Activated CD4-positive, alpha-beta T cell treated with anti-CD3 and anti-CD28 coated beads for 48 hours (primary cell): ENCODE measurements around the gene FAM180A.
"Not testable (repeated sequence)": the region's sequence is repeated elsewhere in the genome, so short reads cannot be mapped to it uniquely, and the experiment has no call there.

Source experiments
- DNase-seq: peaks from one replicate; pipeline ENCODE4 v3.0.0-alpha.2; 2020

Gene FAM180A

DNA sequence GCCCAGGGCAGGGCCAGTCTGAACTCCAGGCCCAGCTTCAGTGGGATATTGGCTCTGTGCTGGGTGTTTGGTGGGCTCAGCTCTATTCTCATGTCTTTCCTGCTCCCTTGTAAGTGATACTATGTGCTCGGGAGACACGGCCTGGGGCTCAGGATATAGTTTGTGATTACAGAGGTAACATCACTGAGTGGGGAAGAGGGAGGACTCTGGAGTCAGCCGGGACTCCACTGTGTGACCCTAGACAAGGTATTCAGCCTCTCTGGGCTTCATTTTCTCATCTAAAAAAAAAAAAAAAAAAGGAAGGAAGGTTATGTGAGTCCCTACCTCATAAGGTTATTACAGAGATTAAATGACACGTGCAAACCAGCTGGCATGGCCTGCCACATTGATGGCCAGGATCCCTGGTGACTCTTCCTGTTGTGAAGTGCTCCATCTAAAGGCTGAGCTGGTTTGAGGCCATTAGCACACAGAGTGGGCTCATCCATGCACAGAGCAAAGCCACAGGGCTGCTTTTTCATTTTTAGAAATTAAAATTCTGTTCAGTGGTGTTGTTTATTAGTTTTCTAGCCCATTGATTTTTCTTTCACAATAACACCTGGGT is 36.3 kb downstream of the FAM180A start:
- no peak for DNase-seq

DNA sequence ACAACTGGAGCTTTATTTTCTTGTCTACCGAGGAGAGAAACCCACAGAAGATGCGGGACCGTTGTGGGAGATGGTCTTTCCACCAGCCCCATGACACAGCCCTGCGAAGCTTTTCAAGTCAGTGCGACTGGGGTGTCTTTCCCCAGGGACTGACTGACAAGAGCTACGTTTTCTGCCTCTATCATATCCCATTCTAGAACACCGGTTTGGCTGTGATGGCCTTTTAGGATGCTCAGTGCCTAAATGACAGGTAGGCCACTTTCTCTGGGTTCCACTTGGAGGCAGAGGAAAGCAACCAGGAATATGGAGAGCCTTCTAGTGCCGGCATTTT is 37.5 kb downstream of the FAM180A start:
- DNase-seq, result no peak

DNA sequence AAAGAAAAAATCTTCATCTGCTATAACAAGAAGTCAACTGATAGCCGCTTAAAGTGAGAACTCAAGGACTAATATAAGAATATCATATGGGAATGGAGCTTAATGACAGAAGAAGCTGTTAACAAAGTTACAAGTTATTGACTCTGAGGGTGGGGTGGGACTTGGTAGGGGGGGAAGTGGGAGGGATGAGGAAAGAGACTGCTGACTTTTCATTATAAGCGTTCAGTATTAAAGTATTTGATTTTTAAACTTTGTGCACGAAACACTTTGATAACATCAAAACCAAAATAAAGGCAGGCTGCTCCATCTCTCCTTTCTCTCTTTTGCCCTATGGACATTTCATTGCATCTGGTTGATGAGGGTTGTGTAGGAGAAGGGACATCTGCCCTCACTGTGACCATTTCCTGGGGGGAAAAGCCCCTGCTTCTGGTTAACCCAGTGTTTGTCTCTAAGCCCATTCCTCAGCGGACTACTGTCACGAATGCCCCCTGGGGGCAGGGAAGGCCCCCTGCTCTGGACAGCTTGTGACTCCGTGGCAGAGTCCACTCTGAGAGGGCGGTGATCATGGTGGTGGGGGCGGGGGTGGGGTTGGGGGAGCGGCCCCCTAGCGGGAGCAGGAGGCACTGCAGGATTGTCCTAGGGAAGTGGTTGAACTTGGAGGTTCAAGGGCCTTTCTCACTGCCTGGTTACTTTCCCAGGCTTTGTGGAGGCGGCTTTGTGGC is 38.0 kb downstream of the FAM180A start:
- DNase-seq, result peak; percentile 32

DNA sequence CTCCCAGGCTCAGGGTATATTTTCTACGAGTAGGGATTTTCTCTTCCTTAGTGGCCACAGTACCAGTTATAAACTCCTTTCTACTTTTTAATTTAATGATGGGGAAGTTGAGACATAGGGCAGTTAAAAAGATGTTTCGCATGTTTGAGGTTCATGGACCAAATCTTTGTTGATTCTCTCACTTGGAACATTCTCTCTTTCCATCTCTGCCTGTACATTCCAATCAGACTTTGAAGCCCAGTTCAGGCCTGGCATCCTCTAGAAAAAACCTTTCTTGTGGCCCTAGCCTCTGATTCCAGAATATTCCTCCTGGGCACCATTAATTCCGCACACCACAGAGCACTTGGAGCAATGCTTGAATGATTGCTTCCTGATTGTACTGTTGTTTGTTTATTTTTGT is 39.1 kb downstream of the FAM180A start:
- DNase-seq, result no peak

DNA sequence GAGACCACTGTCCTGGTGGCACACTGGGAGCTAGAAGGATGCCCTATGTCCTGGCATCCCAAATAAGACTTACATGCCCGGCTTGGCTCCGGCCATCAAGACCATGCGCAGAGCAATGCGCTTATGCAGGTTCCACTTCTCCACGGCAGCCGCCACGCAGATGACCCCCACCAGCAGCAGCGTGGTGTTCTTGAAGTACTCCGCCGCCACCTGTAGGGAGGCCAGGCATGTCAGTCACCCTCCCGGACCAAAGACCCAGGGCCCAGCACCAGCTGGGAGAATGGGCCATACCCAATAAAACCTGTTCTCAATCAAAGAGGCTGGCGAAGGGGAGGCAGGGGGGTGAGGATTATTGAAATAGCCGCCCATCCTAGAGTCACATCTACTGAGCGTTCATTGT is 40.6 kb downstream of the FAM180A start:
- no peak for DNase-seq

DNA sequence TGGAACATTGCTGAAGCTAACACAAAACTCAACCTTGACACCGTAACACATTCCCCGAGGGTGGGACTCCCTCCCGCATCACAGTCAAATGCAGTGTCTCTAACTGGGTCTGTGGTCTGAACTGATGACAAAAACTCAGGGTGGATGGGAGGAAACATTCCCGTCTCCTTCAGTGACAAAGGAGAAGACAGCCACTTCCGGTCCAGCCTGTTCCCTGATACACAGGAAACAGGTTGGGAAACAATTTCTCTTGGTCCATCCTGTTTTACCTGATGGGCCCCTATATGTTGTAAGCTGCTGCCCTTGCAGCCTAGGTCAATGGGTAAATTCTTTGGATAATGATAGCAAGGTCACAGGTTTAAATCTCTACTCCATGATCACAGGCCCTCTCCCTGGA is 41.0 kb downstream of the FAM180A start:
- DNase-seq, result no peak

DNA sequence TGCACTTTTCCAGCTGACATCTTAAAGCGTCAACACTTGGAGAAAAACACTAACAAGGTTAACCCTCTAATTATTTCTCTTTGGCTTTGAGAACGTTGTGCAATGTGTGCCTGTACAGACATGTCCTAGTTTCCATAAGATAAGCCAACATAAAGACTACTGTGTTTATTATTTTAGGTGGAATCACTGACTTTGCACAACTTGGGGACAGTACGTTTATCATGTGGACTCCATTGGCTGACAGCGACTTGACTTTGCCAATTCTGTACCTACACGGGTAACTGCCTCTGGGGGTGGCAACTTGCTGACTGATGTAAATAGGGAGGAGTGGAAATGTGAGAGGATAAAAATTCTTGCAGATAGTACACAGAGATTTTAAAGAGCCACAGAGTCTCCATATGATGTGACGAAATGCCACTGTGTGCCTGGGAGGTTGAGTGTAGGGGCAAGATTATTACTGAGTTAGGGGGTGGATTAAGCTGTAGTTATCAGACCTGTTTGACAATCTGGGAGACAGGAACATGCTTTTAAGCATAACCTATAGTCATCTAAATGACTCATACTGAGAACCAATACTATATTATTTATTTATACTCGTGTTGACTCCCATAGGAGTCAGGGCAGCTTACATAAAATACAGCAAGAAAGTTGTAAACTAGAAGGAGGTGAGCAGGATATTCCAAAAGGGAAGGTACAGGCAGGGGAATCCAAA is 41.6 kb downstream of the FAM180A start:
- DNase-seq, result no peak

DNA sequence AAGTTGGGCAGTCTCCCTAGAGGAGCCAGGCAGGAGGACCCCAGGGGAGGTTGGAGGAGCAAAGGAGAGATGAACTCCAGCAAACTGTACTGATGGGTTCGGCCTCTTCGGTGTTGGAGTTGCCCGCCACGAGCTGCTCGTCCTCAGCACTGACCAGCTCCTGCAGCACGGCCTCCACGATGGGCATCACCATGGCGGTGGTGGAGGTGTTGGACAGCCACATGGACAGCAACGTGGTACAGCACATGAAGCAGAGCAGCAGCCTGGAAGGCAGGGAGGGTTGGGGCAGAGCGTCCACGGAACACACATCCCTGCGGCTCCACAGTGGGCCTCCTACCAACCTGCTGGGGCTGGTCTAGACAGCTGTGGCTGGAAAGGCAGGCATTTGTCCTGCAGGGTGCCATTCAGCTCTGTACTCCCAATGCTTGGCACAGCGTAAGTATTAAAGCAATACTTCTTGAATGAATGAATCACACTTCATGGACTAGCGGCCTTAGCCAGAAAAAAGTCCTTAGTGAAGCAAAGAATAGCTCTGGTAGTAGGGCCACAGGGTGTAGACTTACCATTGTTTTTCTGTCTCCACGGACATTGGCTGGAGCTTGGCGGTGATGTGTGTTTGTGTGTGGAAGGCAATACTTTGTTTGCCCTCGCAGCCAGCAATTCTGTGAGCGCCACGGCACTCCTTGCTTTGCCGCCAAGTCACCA is 42.4 kb downstream of the FAM180A start:
- no peak for DNase-seq

DNA sequence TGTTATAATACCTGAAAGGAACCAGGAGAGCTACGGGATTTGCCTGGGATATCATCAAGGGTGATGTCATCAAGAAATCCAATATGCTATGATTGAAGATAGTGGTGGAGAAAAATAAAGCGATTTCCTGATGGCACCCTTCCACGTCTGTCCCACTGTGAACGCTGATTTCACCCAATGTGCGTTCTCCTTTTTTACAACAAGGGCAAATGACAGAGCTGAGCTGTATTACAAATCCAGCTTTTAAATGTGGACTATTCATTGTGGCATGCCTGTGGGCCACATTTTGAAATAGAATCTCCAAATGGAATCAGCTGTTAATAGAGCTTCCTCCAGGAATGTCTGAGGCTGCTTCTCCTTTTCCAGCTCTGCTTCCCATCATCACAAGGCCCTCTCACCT is 43.9 kb downstream of the FAM180A start:
- DNase-seq, result no peak

DNA sequence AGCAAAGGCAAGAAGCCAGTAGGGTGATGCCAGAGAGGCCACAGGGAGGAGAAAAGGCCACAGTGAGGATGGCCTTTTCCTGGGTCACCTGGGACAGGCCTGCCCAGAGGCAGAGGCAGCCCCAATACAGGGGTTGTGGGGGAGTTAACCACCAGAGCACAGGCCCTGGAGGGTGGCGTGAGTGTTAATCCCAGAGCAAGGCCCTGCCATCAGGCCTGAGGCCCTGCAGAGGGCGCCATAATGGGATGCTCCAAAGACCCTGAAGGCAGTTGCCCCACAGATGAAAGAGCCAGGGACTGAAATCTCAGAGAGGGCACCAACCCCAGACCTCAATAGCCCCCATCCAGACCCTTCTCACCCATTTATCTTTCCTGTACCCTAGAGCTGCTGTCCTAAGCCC is 44.5 kb downstream of the FAM180A start:
- DNase-seq, result peak; percentile 22

DNA sequence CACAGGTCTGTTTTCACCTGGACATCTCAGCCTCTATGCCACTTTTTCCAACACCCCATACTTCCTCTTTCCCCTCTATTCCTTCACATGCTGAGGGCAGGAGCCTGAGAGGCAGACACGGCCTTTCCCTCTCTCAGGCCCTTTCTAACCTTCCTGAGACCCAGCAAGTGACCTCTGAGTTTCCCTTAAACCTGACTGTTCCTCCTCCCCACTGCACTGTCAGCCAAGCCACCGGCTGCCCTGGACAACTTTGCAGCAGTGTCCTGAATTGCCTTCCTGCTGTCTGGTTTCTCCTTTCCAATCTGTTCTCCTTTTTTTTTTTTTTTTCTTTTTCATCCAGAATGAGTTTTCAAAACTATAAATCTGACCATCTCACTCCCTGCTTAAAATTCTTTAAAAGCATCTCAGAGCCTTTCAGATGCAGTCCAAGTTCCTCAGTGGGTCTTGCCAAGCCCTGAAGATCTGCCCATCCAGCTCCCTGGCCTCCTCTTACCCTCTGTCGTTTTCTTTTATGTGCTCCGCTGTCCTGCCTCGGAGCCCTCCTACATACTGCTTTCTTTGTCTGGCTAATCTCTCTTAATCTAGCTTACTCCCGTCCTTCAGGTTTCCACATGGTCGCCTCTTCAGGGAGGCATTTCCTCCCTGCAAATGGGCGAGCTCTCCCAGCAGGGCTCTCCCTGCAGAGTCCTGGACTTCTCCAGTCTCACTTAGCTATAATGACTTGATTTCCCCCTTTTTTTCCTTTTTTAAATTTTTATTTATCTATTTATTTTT is 51.1 kb downstream of the FAM180A start:
- DNase-seq, result no peak

DNA sequence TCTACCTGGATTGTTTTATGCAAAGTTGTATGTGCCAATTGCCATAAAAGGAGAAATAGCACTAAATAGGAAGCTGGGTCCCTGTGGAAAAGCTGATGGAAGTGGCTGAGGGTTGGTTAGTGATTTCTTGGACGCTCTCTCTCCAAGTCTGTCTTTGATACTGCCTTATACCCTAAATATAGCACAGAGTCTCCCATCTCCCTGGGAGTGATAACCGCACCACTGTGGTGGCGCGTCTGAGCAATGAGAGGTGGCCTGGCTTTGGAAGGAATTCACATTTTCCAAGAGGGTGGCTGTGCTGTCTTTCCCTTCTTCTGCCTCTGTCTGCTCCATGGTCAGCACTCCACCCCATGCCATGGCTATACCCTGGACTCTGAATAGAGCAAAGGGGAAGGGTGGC is 55.1 kb downstream of the FAM180A start:
- DNase-seq, result no peak

DNA sequence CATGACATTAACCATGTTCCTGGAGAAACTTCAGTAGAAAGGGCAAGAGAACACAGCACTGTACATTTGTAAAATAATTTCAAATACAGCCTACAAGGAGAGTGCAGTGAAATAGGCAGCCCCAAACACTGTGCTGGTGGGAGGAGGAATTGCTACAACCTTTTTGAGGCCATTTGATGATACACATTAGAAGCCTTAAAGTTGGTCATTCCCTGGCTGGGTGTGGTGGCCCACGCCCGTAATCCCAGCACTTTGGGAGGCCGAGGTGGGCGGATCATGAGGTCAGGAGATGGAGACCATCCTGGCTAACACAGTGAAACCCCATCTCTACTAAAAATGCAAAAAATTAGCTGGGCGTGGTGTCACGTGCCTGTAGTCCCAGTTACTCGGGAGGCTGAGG is 56.0 kb downstream of the FAM180A start:
- not testable (repeated sequence) for DNase-seq

DNA sequence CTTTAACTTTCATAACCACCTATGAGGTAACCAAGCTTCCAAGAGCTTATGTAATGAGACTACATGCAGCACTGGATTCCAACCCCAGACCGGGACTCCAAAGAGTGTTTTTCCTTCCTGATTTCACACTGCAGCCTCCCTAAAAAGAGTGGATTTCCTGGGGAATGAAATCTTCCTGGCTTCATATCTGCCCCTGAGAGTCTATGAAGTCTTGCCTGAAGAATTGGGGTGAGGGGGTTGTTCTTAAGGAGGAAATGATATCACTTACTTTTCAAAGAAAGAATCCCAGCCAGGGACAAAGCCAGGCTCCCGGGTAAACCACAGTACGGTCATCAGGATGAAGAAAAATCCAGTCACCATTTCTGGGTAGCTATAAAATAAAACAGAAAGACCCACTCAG is 56.6 kb downstream of the FAM180A start:
- no peak for DNase-seq

DNA sequence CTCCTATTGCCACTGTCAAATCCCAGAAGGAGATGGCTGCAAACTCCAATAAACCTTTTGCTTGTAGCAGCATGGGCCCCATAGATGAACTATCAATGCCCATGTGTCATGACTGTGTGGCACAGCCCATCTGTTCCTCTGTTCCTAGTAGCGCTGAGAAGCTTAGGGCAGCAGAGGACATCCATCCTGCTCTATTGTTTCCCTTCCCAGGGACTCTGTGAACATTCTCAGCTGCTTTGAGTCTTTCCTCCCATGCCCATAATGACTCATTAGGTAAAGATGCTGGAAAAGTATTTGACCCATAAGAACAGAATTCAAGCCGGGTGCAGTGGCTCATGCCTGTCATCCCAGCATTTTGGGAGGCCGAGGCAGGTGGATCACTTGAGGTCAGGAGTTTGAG is 58.0 kb downstream of the FAM180A start:
- DNase-seq, result no peak

DNA sequence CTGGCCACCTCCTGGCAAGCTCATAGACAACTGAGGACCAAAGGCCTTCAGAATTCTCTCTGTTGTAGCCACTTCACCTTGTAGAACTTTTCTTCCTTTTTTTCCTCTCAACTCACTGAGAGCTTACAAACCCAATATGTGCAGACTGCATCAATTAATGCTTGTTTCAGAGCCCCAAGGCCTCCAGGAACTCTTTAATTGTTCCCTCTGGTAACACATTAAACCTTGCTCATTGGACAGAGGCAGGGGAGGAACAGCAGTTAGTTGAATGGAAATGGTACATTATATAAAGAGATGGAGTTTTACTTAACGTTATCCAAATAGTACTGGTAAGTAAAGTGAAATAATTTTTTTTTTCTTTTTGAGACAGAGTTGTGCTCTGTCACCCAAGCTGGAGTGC is 61.1 kb downstream of the FAM180A start:
- DNase-seq, result no peak

DNA sequence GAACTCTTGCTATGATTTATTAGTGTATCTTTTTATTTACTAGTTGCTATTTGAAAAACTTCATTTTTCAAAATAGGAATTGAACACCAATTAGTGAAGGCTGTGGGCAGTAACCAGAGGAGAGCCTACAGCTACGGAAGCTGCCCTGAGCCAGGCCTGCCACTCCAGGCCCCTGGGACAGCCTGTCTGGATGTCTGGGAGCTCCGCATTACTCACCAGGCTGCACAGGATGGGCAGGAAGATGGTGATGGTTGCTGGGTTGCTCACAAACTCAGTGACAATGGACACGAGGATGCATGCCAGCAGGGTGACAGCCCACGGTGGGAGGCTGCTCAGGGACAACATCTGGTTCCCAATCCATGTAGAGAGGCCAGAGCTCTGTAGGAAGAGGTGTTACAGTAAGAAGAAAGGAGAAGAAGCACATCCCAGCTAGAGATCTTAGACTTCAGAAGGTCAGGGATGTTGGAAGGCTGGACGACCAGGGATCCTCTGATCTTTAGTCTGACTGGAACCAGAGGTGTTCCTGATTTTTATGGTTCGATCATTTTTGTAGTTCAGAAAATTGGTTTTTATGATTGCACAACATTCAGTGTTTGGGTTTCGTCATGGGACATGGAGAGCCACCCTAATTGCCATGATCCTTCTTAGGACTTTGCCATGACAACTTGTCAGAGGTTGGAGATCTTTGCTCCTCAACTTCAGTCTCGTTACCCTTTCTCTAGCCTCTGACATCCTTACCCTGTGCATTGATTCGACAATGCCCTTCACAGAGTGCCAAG is 63.1 kb downstream of the FAM180A start:
- DNase-seq, result no peak

DNA sequence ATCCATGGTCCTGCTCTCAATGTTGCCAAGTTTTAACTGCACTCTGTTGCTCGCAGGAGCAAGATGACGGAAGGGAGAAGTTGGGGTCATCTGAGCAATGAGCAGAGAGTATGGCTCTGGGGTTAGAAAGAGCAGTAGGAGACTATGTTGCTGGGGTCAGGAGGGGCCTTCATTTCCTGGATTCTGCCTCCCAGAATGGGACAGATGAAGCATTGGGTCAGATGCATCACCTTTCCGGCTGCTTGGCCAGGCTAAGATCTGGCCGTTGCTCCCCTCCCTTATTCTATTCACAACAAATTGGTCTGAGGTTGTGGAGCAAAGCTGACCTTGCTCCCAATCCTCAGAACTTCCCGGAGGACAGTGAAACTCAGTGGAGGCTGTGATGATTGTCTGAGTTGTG is 63.9 kb downstream of the FAM180A start:
- no peak for DNase-seq

DNA sequence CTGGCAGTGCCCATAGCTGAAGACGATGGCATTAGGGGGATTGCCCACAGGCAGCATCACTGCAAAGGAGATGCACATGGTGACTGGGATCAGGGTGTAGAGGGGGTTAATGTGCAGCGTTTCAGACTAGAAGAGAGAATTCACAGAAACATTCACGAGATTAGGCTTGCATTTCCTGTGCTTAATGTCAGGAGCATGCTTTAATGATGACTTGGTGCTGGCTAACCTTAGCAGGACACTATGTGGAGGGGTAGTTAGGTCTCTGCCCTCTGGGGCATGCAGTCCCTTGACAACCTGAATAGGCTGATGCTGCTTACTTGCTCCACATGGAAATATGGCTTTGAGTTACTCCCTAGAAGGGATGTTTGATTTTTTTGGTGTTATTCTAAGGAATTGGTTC is 64.5 kb downstream of the FAM180A start:
- DNase-seq, result no peak

DNA sequence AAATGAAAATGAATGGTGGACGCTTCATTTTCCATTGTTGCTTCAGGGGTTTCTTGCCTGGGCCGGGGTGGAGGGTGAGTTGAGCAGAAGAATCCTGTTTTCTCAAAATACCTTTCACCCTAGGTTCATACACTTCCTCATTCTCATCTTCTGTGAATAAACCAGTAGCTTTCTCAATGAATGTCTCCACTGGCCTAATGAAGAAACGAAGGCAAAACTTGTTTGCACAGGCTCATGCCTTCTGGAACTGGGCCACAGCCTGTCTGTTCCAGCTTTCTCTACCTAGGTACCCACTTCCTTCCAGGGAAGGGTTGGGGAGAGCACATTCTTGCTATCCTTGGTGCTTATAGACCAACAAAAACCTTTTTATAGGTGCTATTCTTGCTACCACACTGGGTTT is 65.0 kb downstream of the FAM180A start:
- no peak for DNase-seq

DNA sequence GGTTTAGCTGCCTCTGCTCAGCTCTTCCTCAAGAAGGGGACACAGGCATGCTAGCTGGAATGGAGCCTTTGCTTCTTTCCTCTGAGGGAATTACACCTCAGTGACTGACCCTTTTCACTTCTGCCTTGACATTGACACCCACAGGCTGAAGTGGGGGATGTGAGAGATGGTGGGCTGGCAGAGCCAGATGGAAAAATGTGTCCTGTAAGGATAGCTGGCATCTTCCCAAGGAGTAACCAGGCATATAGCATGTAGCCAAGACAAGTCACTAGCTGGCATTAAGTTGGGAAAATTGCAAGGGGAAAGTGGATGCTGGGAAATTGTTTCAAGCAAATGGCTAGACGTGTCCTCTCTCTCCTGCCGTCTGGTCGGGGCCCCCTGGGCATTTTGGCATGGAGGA is 66.4 kb downstream of the FAM180A start:
- no peak for DNase-seq

DNA sequence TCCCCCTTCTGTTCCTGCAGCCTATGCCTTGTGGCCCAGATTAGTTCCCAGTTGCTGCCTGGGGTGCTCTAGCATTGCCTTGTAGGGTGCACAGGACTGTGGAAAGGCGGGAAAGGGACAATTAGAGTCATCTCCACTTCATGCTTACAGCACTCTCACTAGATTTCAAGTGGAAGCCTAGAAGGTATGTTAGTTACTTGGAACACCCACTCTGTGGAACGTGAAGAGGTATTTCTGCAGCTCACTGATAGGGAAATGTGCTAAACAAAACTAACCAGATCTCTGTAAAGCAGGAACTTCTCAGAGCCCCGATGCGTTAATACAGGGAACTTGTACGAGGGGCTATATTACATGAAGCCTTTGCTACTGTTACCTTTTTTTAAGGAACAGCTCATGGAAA is 66.9 kb downstream of the FAM180A start:
- no peak for DNase-seq
